GM19455 (cell line): ENCODE measurements around the gene MAPK13.
"Not testable (repeated sequence)": the region's sequence is repeated elsewhere in the genome, so short reads cannot be mapped to it uniquely, and the experiment has no call there.

Experiments used
- ATAC-seq: cut with Tn5 transposase; IDR thresholded peaks from one replicate; pipeline ENCODE4 v1.9.1; 2021; ENCODE audit not compliant: unreplicated experiment

MAPK13 gene

DNA sequence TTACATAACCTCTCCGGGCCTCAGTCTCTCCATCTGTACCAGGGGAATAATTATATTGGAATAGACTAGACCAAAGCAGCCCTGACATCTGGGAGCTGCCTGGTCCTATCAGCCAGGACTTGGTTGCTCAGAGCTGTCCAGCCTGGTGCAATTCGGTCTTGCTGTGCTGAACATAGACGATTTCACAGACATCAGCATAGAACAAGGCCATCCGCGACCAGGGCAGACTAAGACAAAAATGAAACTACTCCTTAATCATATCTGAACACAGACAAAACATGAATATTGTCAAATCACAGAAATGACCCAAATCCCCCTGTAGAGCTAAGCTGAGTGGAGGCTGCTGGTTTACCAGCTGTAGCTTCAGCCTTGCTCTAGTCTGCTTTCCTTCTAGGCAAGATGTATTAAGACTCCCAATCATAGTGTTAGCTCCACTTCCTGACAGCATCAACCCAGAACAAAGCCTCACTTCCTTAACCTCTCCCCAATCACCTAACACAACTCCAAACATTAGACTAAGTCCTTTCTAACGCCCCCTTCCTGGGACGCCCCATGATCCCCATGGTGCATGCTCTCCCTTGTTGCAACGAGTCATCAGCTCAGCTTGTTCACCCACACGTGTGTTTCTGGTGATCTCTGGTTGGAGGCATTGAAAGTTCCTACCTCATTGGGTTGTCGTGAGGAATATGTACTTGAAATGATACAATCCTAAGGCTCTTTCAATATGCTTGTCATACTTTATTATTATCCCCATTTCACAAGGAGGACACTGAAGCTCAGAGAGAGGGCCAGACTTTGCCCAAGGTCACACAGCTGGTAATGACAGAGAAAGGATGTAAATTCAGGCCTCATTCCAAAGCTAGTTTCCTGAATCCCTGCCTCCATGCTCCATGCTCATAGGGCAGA is 3.5 kb upstream of the MAPK13 start:
- ATAC-seq: no peak

DNA sequence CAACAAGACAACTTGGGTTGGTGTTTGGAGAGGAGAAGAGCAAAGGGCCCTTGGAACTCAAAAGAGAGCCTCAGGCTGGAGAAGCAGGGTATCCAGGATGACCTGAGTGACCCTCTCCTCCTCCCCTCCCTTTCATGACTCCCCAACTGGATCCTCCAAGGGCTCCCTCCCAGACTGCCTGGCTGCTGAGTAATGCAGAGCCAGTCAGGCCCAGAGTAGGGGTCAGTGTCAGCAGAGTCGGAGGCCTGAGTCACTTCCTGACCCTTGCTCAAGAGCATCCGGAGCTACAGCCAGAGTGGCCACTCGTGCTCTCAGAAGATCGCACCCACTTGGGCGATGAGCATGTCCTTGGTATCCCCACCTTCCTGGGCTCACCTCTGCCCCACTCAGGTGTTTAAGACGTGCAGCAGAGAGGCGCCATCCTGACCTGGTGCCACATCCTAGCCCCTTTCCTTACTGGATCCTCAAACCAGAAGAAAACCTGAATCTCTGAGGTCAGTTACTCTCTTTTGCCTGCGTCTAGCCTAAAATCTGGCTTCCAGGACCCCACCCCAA is 2.8 kb upstream of the MAPK13 start:
- no peak for ATAC-seq

DNA sequence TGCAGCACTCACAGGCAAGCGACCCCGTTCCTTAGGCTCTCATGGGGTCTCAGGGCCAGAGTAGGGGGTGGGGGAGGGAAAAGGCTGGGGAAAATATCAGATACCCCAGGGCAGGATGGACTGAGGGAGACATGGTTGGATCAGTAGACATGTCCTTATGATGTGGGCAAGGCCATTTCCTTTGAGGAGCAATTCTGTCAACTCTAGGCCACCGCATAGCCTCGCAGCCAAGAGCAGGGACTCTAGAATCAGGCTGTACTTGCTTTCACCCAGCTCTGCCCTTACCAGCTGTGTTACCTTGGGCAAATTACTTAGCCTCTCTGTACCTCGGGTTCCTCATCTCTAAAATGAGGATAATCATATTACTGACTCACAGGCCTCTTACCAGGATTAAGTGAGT is 2.2 kb upstream of the MAPK13 start:
- no peak for ATAC-seq

DNA sequence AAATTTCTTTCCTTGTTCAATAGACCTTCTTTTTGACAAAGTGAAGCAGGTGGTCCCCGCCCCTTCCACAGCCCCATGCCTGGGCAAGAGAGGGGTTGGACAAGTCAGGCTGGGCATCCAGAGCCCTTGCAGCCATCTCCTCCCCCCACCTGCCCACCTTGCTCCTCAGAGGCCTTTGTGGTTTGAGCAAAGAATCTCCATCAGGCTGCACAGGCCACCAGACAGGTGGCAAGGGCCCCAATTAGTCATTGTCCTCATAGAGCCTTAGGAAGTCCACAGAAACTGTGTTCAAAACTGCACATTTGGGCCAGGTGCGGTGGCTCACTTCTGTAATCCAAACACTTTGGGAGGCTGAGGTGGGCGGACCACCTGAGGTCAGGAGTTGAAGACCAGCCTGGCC is 1.5 kb upstream of the MAPK13 start:
- ATAC-seq: no peak

DNA sequence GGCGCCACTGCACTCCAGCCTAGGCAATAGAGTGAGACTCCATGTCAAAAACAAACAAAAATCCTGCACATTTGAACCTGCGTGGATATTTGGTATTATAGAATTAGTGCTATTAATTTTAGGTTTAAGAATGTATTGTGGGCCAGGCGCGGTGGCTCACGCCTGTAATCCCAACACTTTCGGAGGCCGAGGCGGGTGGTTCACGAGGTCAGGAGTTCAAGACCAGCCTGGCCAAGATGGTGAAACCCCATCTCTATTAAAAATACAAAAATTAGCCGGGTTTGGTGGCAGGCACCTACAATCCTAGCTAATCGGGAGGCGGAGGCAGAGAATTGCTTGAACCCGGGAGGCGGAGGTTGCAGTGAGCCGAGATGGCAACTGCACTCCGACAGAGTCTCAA is 979 bp upstream of the MAPK13 start:
- ATAC-seq: not testable (repeated sequence)

DNA sequence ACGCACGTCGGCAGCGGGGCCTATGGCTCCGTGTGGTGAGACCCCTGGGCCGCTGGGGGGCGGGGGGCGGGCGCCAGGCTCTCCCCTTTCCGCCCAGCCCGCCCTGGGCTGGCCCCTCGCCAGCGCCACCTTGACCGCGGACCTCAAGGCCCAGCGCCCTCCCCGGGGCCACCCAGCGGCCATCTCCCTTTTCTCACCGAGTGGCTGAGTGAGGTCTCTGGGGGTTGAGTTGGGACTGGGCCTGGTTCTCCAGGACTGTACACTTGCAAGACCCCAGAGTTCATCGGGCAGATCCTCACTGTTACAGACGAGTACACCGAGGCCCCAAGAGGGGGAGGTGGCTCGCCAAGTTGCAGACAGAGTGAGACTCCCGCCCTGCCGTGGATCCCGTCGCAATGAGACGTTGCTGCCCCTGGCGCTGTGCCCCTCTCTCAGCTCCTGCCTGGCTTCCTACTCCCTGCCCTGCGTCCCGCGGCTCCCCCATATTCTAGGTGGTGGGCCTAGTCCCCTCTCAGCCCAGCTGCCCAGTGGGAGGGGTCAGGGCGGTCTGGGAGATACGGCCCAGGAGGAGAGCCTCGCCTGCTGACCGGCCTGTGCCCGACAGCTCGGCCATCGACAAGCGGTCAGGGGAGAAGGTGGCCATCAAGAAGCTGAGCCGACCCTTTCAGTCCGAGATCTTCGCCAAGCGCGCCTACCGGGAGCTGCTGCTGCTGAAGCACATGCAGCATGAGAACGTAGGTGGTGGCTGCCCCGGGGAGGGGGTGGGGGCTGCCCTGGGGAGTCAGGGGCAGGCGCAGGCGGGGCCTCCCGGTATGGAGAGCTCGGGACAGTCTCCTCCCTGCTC is 576 bp downstream of the MAPK13 start:
- ATAC-seq: peak; percentile 26

DNA sequence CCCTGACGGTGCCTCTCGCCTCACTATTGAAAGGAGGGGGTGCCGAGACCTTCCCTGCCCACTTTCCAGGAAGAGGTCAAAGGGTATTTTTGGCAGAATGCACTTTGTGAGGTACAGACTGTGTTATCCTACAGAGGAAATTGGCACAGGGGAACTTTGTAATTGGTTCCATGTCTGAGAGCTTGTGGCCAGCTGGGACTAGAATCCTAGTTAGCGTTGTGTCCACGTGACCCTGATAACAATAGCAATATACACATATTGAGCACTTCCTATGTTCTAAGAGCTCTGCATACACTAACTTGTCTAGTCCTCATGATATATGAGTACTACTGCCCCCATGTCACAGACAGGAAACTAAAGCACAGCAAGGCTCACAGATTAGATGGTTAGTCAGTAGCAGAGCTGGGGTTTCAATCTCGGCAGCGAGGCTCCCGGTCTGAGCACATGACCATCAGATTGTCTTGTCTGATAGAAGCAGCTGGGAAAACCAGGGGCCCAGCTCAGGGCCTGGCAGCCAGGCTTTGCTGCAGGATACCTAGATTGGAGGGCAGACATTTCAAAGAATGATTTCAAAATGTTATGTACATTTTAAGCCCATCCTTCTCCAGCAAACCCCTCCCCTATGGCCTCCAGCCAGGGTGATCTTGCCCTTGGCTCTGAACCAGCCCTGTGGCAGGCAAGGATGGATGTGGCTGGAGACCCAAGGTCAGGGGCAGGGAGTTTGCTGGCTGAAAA is 1.4 kb downstream of the MAPK13 start:
- ATAC-seq: peak; percentile 91

DNA sequence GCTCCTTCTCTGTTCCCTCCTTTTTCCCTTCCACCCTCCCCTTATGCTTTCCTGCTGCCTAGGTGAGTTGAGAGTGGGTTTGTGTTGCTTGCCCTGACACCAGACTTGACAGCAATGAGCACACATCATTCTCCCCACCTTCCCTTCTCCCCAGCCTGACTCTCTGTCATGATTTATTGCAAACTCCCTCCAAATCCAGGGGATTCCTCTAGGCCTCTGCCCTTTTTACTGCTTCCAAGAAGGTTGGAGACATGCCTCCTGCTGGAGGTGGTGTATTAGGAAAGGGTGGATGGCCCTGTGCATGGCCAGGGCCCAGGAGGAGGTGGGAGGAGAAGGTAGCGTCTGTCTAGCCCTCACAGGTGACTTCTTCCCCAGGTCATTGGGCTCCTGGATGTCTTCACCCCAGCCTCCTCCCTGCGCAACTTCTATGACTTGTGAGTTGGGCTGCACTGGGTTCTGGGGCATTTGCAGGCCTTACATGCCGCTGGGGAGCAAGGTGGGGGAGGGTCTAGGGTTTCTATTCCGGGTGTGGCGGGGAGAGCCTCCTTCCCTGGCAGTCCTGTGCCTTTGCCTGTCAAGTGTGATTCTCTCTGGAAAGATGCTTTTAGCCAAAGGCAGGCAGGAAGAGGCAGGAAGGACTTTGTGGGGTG is 2.1 kb downstream of the MAPK13 start:
- ATAC-seq: no peak

DNA sequence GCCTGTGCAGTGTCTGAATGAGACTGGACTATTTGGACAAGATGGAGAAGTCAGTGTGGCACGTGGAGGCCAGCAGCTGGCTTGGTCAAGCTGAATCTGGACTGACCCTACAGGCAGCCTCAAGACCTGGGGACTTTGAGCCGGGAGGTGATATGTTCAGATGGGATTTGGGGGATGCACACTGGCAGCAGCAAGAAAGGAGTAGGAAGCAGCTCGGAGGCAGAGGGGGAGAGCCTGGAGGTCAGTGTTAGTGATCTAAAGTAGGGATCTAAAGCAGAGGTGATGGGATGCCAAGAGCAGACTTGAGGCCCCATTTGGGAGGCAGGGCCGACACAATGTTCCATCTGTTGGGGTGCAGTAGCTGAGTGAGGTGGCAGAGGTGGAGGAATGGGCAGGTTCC is 2.8 kb downstream of the MAPK13 start:
- ATAC-seq: no peak

DNA sequence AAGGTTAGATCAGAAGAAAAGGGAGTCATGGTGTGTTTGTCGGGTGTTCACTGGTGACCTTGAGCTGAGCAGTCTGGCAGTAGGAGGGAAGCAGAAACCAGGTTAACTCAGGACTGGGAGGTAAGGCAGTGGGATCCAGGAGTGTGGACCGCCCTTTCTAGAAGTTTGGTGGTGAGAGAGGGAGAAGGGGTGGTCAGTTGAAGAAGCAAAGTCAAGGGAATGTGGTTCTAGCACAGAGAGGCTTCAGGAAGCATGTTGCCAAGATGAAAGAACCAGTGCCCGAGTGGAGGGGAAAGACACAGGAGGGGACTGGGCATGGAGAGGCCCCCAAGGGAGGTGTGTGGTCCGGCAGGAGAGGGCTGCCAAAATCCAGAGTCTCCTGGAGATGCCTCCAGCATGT is 3.6 kb downstream of the MAPK13 start:
- ATAC-seq: no peak

DNA sequence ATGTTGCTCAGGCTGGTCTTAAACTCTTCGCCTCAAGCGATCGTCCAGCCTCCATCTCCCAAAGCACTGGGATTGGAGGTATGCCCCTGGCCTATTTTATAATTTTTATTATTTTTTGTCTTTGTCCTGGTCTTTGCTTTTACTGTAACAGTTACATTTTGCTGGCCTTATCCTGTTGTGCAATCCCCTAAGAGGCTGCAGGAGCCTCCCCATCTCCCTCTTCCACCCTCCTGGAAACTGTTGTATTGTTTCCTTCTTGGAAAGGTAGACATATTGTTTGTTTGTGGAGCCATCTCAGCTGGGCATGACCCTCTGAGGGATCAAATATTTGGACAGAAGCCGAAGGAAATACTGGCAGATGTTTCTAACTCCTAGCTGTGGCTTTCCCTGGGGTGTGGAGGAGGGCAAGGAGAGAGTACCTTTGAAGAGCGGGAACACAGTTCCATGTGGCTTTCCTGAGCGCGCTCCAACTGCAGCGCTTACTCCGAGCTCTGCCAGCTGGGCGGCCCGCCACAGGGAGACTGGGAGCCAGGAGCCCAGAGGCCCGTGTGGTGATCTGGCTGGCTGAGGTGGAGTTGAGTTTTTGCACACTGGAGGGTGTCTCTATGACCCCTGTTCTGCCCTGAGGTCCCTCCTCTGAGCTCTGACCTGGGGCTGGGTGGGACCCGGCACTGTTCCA is 4.9 kb downstream of the MAPK13 start:
- ATAC-seq: no peak

DNA sequence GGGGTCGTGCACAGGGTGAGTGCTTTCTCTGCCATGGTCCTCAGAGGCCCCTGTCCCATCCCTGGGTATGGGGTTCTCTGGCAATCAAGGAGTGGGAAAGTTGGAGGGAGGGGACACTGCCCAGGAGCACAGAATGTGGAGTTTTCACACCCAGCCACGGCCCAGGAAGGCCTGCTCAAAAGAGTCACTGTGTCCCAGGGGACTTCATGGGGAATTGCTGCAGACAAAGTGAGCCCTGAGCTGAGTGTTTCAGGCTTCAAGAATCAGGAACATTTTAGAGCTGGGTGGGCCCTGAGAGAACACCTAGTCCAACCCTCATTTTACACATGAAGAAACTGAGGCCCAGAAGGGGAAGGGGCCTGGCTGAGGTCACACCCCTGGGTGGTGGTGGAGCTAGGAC is 5.7 kb downstream of the MAPK13 start:
- no peak for ATAC-seq

DNA sequence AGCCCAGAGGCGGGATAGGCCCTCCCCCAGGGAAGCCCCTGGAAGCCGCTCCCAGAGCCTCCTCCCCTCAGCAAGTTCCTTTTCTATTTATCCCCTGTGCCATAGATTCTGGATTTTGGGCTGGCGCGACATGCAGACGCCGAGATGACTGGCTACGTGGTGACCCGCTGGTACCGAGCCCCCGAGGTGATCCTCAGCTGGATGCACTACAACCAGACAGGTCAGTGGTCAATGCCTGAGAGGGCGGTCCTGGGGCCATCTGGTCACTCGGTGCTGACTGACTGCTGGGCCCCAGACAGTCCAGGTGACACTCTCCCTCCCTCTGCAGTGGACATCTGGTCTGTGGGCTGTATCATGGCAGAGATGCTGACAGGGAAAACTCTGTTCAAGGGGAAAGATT is 6.2 kb downstream of the MAPK13 start:
- ATAC-seq: no peak

DNA sequence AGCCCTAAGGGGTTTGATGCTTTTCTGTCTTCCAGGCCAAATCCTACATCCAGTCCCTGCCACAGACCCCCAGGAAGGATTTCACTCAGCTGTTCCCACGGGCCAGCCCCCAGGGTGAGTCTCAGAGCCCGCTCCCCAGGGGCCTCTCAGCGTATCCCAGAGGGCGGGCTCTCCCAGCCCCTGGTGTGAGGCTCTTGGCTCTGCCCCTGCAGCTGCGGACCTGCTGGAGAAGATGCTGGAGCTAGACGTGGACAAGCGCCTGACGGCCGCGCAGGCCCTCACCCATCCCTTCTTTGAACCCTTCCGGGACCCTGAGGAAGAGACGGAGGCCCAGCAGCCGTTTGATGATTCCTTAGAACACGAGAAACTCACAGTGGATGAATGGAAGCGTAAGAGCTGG is 8.4 kb downstream of the MAPK13 start:
- ATAC-seq: no peak

DNA sequence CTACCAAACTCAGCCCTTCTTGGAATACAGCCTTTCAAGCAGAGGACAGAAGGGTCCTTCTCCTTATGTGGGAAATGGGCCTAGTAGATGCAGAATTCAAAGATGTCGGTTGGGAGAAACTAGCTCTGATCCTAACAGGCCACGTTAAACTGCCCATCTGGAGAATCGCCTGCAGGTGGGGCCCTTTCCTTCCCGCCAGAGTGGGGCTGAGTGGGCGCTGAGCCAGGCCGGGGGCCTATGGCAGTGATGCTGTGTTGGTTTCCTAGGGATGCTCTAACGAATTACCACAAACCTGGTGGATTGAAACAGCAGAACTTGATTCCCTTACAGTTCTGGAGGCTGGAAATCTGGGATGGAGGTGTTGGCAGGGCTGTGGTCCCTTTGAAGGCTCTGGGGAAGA is 9.1 kb downstream of the MAPK13 start:
- ATAC-seq: no peak

DNA sequence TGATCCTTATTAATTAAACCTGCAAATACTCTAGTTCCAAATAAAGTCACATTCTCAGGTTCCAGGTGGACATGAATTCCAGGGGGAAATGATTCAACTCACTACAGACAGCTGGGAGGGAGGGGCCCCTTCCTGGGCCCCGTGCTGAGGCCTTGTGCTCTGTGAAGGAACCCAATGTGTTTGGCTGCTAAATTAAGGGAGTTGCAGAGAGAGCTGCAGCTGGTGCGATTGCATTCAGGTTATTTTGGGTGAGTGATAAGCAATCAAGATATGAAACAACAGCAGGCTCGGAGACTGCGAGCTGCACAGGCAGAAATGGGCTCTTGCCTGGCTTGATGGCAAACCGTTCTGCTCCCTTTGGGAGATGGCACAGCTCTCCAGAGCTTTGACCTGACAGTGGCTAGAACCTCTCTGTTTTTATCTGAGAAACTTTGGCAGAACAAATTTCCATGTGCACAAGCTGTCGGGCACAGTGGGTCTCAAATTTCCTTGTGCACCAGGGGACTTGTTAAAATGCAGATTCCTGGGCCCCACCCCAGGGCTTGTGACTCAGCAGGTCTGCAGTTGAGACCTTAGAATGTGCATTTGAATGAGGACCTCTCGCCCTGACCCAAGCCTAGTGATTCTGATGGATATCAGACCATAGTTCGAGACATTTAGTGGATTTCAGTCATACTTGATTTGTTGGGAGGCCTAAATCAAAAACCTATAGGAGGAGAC is 9.8 kb downstream of the MAPK13 start:
- no peak for ATAC-seq

DNA sequence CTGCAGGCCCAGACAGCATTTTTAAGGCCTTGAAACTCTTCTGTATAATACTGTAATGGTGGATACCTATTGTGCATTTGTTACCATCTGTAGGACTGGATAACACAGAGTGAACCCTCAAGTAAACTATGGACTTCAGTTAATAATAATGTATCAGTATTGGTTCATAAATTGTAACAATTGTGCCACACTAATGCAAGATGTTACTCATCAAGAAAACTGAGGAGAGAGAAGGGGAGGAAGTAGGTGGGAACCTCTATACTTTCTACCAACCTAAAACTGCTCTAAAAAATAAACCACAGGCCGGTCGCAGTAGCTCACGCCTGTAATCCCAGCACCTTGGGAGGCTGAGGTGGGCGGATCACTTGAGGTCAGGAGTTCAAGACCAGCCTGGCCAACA is 10.8 kb downstream of the MAPK13 start:
- no peak for ATAC-seq

DNA sequence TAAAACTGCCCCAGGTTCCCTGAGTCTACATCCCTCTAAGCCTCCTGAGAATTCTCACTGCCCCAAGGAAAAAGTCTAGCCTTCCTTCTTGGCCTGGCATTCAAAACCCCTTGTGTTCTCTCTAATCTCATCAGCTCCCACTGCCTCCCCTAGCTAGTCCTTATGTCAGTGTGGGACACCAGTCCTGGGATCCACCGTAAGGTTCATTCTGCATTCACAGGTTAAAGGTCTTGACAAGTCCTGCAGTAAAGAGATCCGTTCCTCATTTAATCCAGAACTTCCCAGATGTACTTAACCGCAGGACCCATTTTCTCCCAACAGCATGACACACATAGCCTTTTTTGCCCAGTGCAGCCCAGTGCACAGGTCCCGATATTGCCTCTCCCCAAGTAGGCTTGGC is 11.6 kb downstream of the MAPK13 start:
- ATAC-seq: no peak
